NCI-H2171 treated with DMSO at 0.1 percent for 48 hours (cell line): ENCODE results near the gene MYH10.

ENCODE experiments used
- DNase-seq: peaks from one replicate; lab custom pipeline; 2025; lab: John Stamatoyannopoulos, UW

MYH10 gene

DNA sequence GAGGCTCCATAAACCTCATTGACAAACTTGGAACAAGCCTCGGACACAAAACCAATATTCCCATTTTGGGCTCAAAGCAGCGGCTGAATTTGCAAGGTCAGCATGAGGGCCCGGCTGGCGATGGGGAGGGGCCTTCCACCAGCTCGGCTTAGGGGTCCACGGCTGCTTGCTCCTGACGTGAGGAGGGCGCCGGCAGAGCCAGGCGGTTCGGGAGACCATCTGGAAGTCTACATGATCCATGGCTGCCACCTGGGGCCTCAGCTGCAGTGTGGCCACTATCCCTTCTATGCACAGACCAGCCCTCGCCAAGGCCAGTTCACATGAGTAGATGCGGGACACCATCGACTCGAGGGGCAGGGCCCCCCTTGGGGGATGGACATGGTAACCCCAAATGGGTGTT, 155.7 kb downstream of the MYH10 start:
- DNase-seq: no peak

DNA sequence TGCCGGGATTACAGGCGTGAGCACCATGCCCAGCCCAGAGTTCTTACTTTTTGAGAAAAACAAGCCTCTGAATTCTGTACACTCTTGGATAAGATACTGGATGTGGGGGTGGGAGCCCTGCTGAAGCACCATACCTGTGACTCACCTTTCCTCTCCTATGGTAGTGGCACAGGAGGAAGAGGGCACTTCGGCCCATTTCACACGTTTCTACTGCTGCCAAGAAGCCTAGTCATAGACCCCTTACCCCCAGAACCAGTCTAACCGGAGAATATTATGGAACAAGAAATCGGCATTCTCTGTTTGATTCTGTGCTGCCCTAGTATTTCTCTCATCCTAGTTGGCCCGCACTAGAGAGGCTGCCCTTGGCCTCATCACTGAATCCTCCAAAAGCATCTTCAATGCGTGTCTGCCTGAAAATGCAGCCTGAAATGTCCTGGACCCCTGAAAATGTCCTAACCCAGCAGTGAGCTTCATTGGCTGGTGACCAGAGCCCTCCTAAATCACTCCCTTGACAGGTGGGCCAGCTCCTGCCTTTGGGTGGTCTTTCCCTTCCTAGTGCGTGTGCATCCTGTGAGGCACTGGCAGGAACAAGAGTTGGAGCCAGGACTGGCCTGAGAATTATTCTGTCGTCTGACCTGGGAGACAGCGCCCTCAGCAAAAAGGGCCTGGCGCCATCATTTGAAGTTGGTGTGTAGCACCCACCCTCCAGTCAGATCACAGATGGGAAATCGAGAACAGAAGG, 156.9 kb downstream of the MYH10 start:
- no peak for DNase-seq

DNA sequence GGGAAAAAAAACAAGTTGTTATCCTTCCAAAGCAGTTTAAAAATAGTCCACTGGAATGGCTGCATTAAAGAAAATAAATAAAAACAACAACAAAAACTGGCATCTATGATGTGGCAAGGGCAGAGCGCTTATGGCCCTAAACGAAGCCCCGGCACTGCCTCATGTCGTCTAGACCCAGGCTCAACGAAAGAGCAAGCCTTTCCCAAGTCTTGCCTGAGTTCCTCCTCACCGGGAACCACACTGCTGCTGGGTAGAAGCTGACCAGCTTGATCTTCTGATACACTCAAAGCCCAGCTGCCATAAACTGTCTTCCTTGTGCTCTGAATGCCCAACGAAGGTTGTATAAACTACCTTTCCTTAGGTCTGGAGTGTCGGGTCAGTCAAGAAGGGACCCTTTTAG, 157.9 kb downstream of the MYH10 start:
- DNase-seq: no peak

DNA sequence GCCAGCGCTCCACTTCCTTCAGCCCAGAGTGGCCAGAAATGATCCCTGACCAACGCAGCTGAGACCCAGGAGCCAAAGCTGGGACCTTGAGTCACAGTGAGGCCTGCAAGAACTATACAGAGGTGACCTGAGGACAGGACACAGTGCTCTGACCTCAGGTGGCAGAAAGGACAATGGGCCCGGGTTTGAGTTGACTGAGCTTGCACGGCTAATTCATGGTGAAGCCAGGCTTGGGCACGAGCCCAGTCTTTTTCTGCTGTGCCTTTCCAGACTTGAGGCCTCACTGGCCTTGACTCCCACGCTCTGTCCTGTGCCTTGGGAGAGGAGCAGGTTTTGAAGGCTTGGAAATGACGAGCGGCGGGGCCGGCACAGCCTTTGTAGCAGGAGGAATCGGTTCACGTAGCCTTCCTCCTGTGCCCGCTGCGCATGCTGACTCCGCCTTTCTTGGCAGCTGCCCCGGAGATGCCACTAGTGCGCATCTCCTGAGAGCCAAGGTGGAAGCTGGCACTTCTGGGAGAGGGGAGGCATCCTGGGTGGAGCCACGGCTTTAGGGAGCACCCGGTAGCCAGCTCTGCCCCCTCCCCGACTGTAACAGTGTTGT, 160.0 kb downstream of the MYH10 start:
- peak; percentile 78 for DNase-seq

GRCh38 chr17:8469964-8470363, 160.6 kb downstream of the MYH10 start:
- no peak for DNase-seq

DNA sequence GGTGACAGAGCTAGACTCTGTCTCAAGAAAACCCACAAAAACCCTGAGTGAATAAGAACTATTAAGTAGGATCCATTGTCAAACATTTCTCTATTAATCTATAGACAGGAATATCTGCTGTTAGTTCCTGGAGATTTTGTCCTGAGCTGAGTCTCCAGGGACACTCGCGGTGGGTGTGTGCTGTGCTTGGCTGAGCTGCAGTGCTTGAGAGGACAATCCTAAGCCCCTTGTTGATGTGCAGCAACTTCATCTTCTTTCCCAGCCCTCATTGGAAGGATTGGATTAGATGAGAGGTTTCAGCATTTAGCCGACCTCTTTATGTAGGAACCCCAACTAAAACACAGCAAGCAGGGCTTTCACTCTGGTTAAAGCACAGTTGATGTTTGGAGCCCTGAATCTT, 161.5 kb downstream of the MYH10 start:
- DNase-seq: no peak

GRCh38 chr17:8468127-8468526, 162.4 kb downstream of the MYH10 start:
- no peak for DNase-seq

- DNase-seq: no peak
Observed at GRCh38 chr17:8467527-8467926, 163.0 kb downstream of the MYH10 start.

- no peak for DNase-seq
Observed at GRCh38 chr17:8466873-8467272, 163.7 kb downstream of the MYH10 start.

GRCh38 chr17:8466456-8466855, 164.1 kb downstream of the MYH10 start:
- no peak for DNase-seq

DNA sequence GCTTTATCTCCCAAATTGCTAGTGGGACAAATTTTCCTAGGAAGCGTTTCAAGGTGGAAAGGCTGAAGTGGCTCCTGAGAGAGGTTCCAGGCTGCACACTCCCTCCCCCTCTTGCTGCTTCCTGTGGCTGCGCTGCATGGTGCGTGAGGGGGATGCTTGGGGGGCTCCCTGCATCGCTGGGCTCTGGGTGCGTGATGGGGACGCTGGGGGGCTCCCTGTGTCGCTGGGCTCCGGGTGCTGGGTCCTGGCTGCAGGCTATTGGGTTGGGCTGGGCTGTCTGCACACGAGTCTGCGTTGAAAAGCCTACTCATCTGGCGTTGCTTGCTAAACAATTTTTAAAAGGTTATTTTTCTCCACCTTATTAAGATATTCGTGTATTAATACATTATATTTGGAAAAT, 164.8 kb downstream of the MYH10 start:
- DNase-seq: no peak

DNA sequence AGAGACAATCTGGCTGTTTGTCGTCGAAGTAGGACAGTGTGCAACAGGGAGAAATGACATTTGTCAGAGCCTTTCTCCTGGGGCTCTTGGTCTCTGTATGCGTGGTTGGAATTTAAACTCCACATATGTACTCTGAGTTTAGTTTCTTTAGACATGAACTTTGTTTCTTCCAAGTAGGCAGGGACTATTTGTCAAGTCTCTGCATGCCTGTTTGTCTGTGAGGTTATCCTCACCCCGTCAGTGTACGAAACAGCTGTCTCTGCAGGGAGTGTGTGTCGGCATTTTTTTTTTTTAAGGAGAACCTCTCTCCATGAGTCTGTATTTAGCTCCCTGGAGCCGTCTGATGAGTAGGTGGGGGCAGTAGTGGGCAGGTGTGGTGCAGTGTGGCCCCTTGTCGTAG, 165.2 kb downstream of the MYH10 start:
- peak; percentile 54 for DNase-seq

DNA sequence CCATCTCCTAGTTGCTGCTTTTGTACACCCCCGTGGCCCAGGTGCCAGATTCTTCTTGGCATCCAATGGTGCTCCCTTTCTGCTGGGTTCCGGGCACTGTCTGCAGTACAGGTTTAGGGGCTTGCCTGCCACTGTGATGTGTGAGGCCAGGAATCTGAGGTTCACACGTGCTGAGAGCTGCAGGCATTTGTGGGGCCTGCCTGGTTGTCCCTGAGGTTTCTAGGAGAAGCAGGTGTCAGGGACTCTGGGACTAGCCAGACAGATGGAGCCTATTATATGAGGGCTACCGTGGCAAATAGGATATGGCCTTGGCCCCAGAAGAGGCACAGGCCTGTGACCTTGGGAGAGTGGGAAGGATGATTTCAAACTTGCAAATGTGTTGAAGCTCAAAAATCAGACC, 165.6 kb downstream of the MYH10 start:
- peak; percentile 49 for DNase-seq

DNA sequence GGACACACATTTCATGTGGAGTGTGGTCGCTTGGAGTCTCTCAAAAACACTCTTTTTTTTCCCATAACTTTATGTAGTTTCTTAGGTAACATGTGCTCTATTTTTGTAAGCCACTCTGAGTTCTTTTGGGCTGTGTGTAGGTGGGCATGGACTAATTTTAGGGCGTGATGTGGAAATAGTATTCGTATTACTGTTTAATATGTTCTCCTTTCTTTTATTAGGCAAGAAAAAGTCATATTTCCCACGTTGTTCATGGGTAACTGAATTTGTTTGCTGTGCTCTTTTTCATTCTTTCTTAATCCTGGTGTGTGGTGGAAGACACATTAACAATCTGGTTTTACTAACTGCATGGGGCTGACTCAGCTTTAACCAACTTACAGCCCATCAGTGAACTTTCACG, 167.4 kb downstream of the MYH10 start:
- DNase-seq: no peak

GRCh38 chr17:8462564-8462963, 168.0 kb downstream of the MYH10 start:
- DNase-seq: no peak

GRCh38 chr17:8459831-8460230, 170.7 kb downstream of the MYH10 start:
- no peak for DNase-seq

DNA sequence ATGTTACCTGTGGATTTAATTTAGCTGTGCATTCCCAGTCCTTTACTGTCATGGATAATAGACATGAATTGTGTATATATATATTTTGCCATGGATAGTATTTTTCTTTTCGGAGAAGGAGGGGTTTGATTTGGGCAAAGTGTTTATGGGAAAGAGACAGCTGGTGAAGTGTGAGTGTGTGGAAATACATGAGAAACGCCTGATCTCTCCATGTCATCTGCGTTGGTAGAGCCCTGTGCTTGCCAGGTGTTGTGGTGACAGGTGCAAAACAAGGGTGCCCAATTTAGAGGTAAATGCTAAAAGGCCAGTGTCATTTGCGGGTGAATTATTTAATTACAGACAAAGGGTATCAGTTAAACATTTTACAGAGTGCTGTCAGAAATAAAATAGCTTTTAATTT, 171.4 kb downstream of the MYH10 start:
- DNase-seq: peak; percentile 85

DNA sequence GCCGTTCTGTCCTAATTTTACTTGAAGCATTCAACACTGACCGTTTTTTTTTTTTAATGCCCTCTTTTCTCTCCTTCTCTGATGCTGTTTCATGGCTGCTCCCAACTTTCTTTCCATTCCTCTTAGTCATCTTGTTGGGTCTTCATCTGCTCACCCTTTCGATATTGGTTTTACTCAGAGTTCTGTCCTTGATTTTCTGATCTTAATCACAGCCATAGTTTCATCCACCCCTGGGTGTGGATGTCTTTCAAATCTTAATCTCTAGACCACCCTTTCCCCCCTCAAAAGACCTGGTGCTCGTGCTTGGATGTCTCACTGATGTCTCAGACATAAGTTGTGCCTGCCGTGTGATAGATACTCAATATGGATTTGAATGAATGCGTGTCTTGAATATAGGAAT, 172.4 kb downstream of the MYH10 start:
- DNase-seq: no peak

- DNase-seq: no peak
Observed at GRCh38 chr17:8455665-8456209, 174.8 kb downstream of the MYH10 start.

GRCh38 chr17:8453326-8453725, 177.2 kb downstream of the MYH10 start:
- DNase-seq: no peak

DNA sequence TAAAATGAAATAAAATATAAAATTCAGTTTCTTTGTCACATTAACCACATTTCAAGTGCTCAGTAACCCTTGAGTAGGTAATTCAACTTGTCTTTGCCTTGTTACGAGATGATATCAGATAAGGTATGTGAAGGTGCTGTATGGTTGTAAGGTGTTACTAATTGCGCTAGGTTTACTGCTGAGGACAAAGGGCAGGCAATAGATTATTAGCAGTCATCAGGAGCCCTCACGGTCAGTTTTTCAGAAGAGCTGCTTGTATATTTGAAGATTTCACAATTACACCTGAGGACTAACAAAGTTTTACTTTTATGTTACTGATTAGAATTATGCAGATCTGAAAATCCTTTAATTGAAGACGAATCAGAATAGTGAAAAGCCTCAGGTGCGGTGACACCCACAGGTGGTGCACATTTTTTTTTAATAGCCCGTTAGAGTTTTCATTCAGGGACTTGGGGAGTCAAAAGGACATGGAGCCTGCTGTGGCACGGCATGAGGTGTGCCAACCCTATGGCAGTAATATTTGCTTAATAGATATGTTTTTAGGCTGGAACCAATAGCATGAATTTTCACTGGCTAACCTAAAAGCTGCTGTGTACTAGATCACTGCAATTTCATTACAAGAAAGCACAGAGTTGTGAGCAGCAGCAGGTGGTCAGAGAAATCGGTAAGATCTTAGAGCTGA, 178.5 kb downstream of the MYH10 start:
- DNase-seq: no peak

DNA sequence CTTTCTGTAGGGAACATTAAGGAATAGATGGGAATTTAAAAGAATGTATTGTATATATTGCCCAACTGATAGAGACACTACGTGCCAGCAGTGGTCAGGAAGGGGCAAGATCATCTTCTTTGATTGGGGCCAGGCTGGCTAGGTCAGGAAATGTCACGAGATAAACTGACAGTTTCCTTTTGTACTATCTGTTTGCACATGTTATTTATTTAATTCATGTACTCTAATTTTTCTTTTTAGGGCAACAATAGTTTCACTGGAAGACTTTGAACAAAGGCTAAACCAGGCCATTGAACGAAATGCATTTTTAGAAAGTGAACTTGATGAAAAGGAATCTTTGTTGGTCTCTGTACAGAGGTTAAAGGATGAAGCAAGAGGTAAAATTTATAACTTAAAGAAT, 182.2 kb downstream of the MYH10 start:
- DNase-seq: no peak

GRCh38 chr17:8447799-8448198, 182.7 kb downstream of the MYH10 start:
- no peak for DNase-seq
